M059J (cell line): ENCODE measurements around the gene TEX261. TPM values are rescaled to one million over a fixed set of nuclear protein-coding genes. Genes with fewer than 3 reads are reported as not detected.
A peak's percentile ranks its signal among the peaks of the same experiment; 100 is the strongest.
"Not testable (repeated sequence)": the region's sequence is repeated elsewhere in the genome, so short reads cannot be mapped to it uniquely, and the experiment has no call there.

Source experiments
- DNase-seq: peaks from one replicate; pipeline ENCODE4 v3.0.0-alpha.2; 2012; ENCODE audit warnings: low read depth
- total RNA-seq: library from RNA; depleted of rRNA; stranded (reverse); fragments of >200 nt; shearing (Covaris generic); gene quantifications from 2 replicates; pipeline ENCODE4 v1.2.3, GENCODE V29; 2014; rRNA removed

TEX261 gene
- total RNA-seq = 61.5 and 107 TPM in 2 replicates

- DNase-seq = peak; percentile 77
These were observed at the start of gene TEX261 for GRCh38 chr2:70994699-70995425. TSS of gene TEX261 (minus strand) at chr2:70994873. CDS start at chr2:70994757, 116 bp downstream.

DNA sequence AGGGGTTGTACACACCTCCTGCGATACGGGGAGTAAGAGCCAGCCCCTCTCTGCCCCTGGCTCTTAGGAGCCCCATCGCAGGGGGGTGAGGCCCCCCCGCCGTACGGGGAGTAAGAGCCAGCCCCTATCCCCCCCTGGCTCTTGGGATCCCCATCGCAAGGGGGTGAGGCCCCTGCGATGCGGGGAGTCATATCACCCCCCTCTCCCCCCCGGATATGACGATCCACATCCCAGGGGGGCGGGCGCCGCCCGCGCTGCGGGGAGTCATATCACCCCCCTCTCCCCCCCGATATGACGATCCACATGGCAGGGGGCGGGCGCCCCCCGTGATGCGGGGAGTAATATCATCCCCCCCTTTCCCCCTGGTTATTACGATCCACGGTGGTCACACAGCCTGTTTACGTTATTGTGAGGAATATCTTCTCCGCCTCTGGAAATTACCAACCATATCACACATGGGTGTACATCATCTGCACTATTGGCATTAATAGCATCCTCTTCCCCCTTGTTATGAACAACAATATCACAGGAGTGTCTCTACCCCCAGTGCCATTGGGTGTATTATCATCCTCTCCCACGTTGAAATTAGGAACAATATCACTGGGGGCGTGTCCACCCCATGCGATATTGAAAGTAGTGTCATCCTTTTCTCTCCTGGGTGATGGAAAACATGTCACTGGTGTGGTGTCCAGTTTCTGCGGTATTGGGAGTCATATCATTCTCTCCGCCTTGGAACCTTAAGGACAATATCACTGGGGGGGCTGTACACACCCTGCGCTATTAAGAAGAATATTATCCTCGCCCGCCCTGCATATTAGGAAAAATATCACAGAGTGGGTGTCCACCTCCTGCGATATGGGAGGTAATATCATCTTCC lies 49.1 kb upstream of the TEX261 start:
- DNase-seq = no peak

DNA sequence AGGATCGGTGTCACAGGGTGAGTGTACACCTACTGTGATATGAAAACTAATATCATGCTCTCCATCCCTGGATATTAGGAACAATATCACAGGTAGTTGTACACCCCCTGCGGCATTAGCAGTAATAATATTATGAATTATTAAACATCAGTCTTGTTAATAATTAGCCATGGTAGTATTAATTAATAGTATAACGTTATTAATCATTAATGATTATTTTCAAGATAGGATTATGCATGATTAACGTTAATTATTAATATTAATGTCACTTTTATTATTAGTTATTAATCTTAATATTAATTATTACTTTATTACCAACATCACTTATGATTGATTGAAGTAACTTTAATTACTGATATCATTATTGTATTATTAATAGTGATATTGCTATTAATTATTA lies 47.6 kb upstream of the TEX261 start:
- no peak for DNase-seq

DNA sequence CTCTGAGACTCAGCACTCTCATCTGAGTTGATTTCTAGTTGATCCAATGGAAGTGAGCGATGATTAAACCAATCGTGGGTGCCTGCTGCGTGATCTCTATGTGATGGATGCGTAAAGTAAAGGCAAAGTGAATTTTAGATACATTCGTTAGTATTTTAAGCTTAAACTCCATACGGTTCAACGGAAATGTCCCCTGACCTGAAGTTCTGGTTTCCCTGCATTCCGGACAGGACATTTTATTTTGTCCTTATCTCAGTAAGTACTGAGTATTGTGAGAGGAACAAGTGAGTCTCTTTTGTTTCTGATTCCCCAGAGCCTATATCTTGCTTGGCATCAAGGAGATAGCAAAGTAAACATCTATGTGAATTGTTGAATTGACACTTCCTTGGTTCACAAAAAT lies 41.6 kb upstream of the TEX261 start:
- not testable (repeated sequence) for DNase-seq

DNA sequence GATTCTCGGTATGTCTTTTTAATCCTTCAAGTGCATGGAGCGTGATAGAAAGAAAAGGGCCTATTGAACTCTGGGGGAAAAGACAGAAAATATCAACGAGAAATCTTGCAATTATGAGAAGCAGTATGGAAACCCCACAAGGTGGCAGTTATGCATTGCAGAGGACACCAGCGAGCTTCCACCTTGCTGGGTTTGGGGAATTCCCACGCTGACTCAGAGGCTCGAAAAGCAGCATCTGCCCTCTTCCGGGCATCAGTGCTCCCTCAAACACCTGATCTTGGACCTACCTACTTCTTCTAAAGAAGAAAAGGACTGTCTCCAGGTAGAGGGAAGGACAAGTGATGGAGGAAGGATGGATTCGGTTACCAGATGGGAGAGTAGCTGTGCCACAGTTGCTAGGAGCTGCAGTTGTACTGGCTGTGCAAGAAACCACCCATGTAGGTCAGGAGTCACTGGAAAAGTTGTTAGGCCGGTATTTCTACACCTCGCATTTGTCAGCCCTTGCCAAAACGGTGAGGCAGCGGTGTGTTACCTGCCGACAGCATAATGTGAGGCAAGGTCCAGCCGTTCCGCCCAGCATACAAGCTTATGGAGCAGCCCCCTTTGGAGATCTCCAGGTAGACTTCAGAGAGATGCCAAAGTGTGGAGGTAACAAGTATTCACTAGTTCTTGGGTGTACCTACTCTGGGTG lies 29.0 kb upstream of the TEX261 start:
- not testable (repeated sequence) for DNase-seq

- not testable (repeated sequence) for DNase-seq
These were observed 26.7 kb upstream of the TEX261 start for GRCh38 chr2:71021394-71021793.

DNA sequence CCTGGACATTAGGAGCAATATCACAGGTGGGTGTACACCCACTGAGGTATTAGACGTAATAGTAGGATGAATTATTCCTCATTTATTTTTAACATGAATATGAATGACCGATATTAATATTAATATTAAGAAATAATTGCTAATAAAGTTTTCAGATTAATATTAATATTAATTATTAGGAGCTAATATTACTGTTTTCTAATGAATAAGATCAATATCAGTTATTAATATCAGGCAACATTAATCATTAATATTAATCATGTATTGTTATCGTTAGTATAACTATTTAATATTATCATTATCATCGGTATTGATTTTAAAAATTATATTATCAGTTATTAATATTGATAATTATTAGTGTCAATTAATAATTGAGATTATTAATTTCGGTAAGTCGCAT lies 25.3 kb upstream of the TEX261 start:
- DNase-seq = not testable (repeated sequence)

GRCh38 chr2:71018625-71019024 lies 24.0 kb upstream of the TEX261 start:
- DNase-seq = no peak

- not testable (repeated sequence) for DNase-seq
These were observed 17.1 kb upstream of the TEX261 start for GRCh38 chr2:71011786-71012185.

DNA sequence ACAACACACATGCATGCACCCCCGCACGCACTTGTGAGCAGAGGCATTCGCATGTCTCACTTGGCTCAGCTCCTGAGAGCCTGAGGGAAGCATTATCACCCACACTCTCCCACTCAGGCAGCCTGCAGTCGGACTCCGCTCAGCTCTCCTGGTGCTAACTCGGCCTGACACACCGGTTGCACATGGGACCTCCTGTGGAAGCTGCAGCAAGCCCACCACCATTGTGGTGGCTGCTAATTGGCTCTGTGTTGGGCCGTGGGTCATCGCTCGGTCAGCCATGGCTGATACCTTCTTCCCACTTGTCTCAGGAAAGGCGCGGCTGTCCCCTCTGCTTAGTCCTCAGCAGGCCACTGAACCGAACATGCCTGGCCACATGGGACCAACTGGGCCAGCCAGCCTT lies 13.7 kb upstream of the TEX261 start:
- no peak for DNase-seq

DNA sequence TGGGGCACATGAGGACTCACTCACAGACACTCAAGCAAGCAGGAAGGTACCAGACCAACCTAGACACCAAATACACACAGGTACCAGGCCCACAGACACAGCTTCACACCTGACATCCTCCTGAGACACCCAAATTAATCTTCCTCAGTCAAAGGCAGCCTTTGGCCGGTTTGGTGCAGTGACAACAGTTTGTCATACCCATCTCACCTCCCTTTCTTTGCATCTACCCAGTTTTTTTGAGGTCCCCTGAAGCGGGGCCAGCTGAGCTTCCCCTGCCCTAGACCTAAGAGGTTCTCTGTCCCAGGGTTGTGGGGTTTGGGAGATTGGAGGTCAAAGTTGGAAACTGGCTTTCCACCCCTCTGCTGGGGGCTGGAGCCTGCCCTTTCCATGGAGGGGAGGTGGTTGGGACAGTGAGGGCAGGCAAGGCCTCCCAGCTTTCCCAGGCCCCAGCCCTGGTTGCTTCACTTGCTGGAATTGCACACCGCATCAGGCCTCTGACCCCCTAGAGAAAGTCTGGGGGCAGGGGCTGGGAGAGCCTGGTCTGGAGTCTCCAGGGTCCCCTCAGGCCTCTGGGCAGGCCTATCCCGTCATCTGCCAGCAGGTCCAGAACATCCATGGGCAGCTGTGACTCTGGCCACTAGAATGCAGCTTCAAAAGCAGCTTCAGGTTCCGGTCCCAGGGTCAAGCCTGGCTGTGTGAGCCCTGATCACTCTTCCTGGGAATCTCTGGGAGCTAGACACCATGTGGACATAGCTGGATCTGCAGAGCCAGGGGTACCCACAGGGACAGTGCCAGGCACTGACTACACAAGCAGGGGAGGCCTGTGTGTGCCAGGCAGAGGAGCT lies 12.5 kb upstream of the TEX261 start:
- DNase-seq = no peak

GRCh38 chr2:71006323-71006722 lies 11.7 kb upstream of the TEX261 start:
- DNase-seq = no peak

DNA sequence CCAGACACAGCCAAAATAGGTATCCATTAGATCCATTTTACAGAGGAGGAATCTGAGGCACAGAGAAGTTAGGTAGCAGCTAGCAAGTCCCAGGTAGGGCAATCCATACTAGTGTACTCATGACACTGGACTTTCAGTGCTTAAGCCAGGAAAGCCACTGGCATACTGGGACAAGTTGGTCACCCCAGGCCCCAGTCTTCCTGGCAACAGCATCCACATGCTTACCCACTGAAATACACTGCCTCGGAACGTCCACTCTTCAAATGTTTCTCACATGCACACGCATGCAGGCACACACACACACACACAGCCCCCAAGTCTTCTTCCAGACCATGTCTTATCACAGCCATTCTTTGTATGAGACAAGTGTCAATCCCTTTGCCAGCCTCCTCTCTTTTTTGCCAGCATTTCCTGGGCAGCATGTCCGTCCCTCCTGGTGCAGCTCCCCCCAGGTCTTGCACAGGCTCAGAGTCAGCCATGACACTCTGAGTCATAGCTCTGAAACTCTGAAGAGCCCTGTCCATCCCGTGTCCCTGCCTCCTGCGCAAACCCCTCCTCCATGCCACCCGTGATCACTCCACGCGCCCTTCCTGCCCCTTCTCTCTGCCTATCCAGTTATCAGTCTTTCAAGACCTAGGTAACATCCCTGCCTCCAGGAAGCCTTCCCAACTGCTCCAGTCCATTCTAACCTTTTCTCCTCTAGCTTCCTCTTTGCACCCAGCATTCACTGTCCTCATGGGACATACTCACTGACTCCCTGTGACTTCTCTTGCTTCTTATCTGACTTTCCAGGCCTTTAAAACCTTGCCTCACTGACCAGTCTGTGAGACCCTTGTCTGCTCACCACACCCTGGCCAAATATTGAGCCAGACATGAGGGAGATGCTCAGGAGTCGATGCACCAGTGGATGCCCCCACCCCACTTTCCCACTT lies 10.9 kb upstream of the TEX261 start:
- no peak for DNase-seq

GRCh38 chr2:71004857-71005256 lies 10.2 kb upstream of the TEX261 start:
- no peak for DNase-seq

DNA sequence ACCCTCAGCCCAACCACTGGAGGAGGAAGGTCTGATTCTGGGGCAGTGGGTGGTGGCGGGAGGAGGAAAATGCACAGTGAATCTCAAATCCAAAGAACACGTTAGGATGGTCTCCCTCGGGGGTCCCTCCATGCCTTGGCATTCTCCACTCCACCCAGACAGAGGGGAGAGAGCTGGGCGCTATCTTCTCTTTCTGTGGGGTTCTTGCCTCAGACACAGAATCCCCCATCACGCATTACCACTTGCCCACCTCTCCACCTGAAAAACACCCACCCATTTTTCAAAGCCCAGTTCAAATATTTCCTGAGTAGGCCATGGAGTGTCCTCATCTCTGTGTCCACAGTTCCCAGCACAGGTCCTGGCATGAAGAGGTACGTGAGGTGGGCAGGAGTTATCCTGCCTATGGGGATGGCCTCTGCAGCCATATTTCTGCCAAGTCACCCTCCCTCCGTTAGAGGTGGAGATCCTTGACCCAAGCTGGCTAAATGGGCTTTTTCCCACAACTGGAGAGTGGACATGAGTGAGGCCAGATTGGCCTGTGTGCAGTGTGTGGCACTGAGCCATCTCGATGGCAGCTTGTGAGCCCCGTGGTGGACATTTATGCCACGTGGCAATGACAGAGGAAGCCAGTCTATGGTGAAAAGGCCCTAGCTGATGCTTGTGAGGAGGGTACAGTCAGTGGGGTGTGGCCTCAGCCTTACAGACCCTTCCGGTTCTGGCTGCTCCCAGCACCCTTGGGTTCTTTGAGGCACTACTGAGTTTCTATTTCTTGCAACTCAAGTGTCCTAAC lies 9.5 kb upstream of the TEX261 start:
- no peak for DNase-seq

- no peak for DNase-seq
These were observed 8.7 kb upstream of the TEX261 start for GRCh38 chr2:71003396-71003795.

DNA sequence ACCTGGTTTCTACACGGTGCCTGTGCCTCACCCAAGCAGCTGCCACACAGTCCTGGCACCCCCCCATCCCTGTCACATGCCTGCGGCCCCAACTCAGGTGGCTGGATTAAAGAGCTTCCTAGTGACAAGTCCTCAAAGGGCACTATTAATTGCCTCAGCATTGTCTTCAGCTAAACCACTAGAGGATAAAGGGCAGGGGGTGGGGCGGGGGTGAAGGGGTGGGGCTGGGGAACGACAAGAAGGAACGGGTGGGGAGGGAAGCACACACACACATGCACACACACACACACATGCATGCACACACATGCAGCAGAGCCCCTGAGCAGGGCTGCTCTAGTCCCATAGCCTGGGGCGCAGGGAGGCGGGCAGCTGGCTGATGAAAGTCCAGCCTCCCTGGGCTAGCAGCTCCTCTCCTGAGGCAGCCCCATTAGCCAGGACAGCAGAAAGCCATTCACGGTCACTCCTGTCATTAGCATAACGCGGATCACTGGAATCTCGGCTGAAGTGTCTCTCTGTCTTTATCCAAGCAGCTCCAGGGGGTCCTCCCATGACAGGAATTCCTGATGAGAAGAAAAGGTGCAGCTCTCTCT lies 7.4 kb upstream of the TEX261 start:
- no peak for DNase-seq

GRCh38 chr2:71001592-71001927 lies 6.9 kb upstream of the TEX261 start:
- no peak for DNase-seq
